Measurements from ENCODE around the gene TRAPPC5.

The TRAPPC5 gene

DNA sequence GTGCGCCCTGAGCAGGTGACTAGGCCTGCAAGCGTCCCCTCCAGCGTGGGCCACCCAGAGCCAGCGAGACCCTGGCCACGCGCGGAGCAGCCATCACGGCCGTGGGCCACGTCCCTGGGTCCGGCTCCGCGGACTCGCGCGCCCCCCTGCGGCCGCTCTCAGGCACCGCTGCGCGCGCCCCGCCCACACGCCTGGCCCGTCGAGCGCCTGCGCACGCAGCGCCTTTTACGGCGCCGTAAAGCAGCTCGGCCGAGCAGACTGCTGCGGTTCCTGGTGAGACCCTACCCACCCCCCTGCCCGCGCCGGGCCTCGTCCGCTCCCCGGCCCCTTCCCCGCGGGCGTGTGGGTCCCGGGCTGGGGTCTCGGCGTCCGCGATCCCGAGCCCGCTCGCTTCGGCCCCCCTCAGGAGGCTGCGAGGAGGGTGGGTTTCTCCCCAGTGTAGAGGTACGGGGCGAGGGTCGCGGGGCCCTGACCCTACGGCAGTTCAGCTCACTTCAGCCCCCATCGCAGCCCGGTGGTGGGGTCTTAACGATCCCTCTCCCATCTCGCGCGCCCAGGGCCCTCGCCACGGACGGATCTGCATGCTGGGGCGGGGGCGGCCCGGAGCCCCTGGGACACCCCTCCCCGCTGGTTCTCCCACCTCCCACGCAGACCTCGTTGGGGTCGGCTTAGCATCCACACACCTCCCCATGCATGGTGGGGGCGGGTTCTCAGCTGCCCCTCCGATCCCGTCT lies at the start of gene TRAPPC5:
TRAPPC5 (plus strand) TSS at position 228 of the 734 bp plus-strand sequence. CDS start 1,421 bp downstream, outside the sequence.
- H3K36me3 ChIP-seq (ENCODE audit: insufficient read depth, low read length), result no peaks in the 10 kb centered on the region; the same call in 1 of the 2 replicates
- peak within 1 kb of the TSS; percentile 80 for H3K9ac ChIP-seq (ENCODE audit: low read depth, low read length)
- H3K9me3 ChIP-seq (ENCODE audit: control insufficient read depth, insufficient read depth, low read length), result no peaks in the 10 kb centered on the region
- peaks cover 6% of the 10 kb centered on the region; the same call in 1 of the 2 replicates for H3K4me1 ChIP-seq (ENCODE audit: insufficient read depth, low read length)

DNA sequence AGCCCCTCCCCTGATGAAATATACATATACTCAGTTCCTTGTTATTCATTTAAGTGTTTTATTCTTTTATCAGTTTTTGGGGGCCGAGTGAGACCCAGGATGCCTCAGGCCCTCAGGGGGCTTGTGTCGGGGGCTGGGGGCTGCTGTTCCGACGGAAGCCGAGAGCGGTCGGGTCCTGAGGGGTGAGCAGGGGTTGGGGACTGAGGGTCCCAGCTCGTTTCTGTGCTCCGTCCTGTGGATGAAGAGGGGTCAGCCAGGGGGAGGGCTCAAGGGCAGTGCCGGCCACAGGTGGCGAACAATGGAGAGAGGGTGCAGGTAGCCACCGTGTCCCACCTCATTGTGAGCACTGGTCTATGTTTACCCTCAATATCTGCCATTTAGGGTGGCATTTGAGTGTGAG lies 49.1 kb upstream of the TRAPPC5 start:
- Histone ChIP-seq H3K9me3 (ENCODE audit: control insufficient read depth, insufficient read depth, low read length) (no peaks in the 10 kb centered on the region), H3K9ac (ENCODE audit: low read depth, low read length) (no peak overlapping the region), H3K4me1 (ENCODE audit: insufficient read depth, low read length) (peaks cover 6% of the 10 kb centered on the region), H3K36me3 (ENCODE audit: insufficient read depth, low read length) (no peaks in the 10 kb centered on the region)

DNA sequence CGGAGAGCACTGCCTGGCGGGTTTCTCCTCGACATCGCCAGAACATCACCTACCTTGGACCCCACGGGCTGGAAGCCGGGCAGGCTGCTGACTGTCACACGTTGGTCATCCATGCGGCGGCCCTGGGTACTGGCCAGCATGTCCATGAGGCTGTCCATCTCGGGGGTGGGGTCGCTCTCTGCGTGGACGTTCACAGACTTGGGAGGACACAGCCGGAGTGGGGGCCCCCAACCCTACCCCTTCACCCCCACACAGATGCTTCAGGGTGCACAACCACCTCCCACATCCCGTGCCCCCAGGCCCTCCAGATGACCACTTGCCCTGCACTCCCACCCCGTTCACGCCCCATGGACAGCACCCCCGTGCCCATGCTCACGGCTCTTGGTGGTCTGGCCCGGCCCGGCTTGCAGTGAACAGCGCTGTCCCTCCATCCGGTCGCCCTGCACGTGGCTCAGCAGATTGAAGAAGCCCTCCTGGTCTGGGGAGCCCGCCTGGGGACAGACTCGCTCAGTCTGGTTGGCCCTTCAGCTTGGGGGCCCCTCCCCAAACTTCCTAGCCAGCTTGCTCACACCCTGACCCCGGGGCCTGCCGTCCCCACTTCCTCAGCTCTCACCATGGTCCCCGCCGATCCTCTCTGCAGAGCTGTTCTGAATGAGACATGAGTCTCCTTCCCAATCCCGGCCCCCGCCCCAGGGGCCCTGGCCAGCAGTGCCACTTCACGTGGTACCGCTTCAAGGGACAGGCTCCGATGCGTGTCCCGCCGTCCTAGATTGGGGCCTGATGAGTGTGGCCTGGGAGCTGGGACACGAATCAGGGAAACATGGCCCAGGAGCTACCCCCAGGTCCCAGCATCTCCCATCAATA lies 48.1 kb upstream of the TRAPPC5 start:
- Histone ChIP-seq H3K9me3 (ENCODE audit: control insufficient read depth, insufficient read depth, low read length) (no peaks in the 10 kb centered on the region), H3K9ac (ENCODE audit: low read depth, low read length) (no peak overlapping the region), H3K36me3 (ENCODE audit: insufficient read depth, low read length) (no peaks in the 10 kb centered on the region), H3K4me1 (ENCODE audit: insufficient read depth, low read length) (peaks cover 6% of the 10 kb centered on the region)

DNA sequence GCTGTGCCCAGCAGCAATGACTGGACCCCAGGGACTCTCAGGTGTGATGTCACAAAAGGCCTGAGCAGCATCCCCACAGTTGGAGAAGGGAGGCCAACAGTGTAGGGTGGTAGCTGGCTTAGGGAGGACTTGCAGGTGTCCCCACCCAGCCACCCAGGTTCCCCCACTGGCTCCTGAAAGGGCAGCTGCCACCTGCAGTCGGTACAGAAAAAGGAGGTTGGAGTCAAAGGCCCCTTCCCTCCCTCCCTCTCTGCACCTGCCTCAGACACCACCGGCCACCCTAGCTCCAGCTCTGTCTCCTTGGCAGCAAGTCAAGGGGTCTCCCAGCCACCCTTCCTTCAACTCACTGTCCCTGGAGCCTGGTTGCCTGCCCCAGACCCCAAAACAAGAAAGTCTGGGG lies 46.9 kb upstream of the TRAPPC5 start, which contains the start of gene PCP2:
PCP2 (minus strand) TSS at position 22 of the 400 bp plus-strand sequence. CDS start 262 bp downstream, outside the sequence.
- H3K4me1 ChIP-seq (ENCODE audit: insufficient read depth, low read length), result no peaks in the 10 kb centered on the region; the same call in 1 of the 2 replicates
- H3K9ac ChIP-seq (ENCODE audit: low read depth, low read length), result no peak within 1 kb of the TSS
- H3K9me3 ChIP-seq (ENCODE audit: control insufficient read depth, insufficient read depth, low read length), result no peaks in the 10 kb centered on the region
- H3K36me3 ChIP-seq (ENCODE audit: insufficient read depth, low read length), result no peaks in the 10 kb centered on the region

DNA sequence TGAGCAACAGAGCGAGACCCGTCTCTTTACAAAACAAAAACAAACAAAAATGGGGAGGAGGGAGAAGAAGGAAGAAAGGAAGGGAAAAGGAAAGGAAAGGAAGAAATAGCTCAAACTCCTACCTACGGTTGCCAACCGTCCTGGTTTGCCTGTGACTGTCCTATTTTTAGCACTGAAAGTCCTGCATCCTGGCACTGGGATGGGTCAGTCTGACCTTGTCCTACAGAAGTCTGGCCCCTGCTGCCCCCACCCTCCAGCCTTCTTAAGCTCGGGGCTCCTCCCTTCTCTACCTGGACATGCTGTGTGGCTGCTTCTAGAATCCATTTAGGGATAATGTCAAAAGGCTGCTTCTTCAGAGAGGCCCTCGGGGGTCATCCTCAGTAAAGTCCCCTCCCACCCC lies 45.0 kb upstream of the TRAPPC5 start:
- no peak overlapping the region for H3K9ac ChIP-seq (ENCODE audit: low read depth, low read length)
- no peaks in the 10 kb centered on the region for H3K9me3 ChIP-seq (ENCODE audit: control insufficient read depth, insufficient read depth, low read length)
- no peaks in the 10 kb centered on the region for H3K36me3 ChIP-seq (ENCODE audit: insufficient read depth, low read length)
- no peaks in the 10 kb centered on the region; the same call in 1 of the 2 replicates for H3K4me1 ChIP-seq (ENCODE audit: insufficient read depth, low read length)

DNA sequence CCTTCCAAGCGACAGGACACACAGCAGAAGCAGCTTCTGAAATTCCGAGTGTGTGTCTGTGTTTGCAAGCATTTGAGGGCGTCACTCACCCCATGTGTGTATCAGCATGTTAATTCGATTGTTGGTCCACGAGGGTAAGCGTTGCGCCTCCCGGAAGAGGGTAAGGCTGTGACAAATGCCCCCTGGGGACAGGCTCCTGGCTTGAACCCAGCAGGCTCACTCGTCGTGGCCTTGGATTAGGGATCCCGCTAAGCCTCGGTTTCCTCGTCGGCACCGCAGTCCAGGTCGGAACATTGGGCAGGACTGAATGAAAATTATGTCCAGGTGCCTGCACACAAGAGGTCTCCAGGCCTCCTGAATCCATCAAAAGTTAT lies 44.3 kb upstream of the TRAPPC5 start:
- Histone ChIP-seq H3K4me1 (ENCODE audit: insufficient read depth, low read length) (no peaks in the 10 kb centered on the region; the same call in 1 of the 2 replicates), H3K9ac (ENCODE audit: low read depth, low read length) (peak overlapping the region; percentile 53; the same call in 1 of the 2 replicates), H3K36me3 (ENCODE audit: insufficient read depth, low read length) (no peaks in the 10 kb centered on the region), H3K9me3 (ENCODE audit: control insufficient read depth, insufficient read depth, low read length) (no peaks in the 10 kb centered on the region)

DNA sequence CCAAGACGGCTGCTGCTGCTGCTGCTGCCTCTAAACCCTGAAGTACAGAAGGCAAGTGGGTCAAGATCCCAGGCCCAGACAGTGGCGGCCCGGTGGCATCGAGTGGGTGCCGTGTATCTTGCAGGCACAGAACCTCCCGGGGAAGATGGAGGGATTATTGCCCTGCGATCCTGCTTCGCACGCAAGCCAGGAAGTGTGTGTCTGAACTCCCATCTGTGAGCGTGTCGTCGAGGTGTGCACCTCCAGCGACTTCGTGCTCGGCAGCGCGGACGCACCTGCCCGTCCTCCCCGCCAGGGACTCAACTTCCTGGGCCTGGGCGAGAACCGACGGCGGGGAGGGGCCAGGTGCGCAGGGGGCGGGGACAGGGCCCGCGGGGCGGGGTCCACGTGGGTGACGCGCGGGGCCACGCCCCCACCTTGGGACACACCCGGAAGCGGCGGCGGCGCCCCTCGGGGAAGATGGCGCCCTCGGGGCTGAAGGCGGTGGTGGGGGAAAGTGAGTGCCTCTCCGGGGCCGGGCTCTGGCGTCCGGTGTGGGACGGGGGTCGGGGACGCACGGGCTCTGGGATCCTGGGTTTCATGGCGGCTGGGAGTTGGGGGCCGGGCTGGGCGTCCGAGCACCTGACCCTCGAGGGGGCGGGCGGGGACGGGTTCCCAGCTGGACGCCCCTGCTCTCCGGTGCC lies 43.8 kb upstream of the TRAPPC5 start, which contains the start of gene STXBP2:
STXBP2 (plus strand) TSS at position 420 of the 683 bp plus-strand sequence; CDS start at position 460, 40 bp downstream.
- H3K9ac ChIP-seq (ENCODE audit: low read depth, low read length), result peak within 1 kb of the TSS; percentile 53; the same call in 1 of the 2 replicates
- H3K4me1 ChIP-seq (ENCODE audit: insufficient read depth, low read length), result no peaks in the 10 kb centered on the region; the same call in 1 of the 2 replicates
- no peaks in the 10 kb centered on the region for H3K36me3 ChIP-seq (ENCODE audit: insufficient read depth, low read length)
- no peaks in the 10 kb centered on the region for H3K9me3 ChIP-seq (ENCODE audit: control insufficient read depth, insufficient read depth, low read length)

DNA sequence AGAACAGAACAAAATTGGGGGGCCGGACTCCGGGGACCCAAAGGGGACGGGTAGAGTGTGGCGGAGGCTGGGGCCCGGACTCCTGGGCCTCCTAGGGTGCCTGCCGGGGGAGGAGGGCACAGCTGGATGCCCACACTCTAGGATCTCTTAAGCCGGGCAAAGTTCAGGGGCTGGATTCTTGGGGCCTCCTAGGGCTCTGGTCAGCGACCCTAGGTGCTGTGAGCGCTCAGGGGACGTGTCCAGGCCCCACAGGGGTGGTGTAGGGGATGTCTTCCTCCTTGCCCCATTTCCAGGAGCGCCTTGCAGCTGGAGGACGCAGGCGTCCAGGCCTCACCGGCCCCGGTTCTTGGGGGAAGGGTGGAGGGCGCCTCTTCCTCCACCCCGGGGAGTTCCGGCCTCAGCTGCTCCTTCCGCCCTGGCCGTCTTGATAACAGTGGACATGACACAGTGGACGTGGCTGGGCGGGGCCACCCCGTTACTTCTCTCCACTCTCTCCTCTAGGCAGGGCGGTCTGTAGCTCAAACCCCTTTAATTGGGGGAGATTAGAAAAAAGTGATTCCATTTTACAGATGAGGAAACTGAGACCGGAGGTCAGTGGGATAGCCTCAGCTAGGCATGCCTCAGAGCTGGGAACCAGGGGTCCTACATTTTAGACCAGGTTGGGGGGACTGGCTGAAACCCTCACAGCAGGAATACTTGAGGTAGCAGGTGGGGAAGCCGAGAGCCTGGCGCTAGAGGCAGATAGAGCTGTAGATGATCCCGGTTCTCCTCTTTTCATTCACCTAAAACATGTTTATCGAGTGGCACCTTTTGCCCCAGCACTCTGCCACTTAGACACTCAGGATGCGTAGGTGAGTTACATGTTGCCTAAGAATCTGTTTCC lies 43.0 kb upstream of the TRAPPC5 start:
- Histone ChIP-seq H3K36me3 (ENCODE audit: insufficient read depth, low read length) (no peaks in the 10 kb centered on the region), H3K9me3 (ENCODE audit: control insufficient read depth, insufficient read depth, low read length) (no peaks in the 10 kb centered on the region), H3K4me1 (ENCODE audit: insufficient read depth, low read length) (no peaks in the 10 kb centered on the region; the same call in 1 of the 2 replicates), H3K9ac (ENCODE audit: low read depth, low read length) (peak overlapping the region; percentile 53; the same call in 1 of the 2 replicates)

DNA sequence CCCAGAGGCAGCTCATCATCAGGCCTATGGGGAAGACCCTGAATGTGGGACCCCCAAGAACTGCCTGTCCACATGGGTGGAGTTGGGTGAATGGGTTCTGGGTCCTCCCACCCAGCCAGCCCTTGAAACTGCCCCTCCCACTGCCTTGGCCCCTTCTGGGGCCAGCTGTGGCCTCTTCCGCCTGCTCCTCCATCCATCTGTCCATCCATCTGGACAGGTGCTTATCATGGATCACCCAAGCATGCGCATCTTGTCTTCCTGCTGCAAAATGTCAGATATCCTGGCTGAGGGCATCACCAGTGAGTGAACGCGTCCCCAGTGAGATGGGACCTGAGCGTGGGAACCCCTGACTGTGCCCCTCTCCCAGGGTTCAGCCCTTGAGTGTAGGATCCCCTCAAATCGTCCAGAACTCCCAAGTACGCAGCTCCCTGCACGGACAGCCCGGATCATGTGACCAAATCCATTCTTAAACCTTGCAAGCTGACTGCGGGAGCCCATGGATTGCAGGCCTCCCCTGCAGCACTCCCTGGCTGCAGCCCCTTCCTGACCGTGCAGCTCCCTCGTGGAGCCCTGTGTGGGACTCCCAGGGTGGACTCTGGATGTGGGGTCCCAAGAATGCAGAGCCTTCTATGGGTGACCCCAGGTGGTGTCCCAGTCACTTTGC lies 41.7 kb upstream of the TRAPPC5 start:
- Histone ChIP-seq H3K36me3 (ENCODE audit: insufficient read depth, low read length) (no peaks in the 10 kb centered on the region), H3K9ac (ENCODE audit: low read depth, low read length) (no peak overlapping the region), H3K4me1 (ENCODE audit: insufficient read depth, low read length) (no peaks in the 10 kb centered on the region; the same call in 1 of the 2 replicates), H3K9me3 (ENCODE audit: control insufficient read depth, insufficient read depth, low read length) (no peaks in the 10 kb centered on the region)

DNA sequence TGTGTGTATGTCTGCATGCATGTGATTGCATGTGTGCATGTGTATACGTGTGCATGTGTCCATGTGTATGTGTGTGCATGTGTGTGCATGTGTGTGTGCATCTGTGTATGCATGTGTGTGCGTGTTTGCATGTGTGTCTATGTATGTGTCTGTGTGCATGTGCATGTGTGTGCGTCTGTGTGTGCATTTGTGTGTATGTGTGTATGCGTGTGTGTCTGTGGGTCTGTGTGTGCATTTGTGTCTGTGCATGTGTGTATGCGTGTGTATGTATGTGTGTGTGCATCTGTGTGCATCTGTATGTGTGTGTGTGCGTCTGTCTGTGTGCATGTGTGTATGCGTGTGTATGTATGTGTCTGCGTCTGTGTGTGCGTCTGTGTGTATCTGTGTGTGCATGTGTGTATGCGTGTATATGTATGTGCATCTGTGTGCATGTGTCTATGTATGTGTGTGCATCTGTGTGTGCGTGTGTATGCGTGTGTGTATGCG lies 40.7 kb upstream of the TRAPPC5 start:
- H3K9ac ChIP-seq (ENCODE audit: low read depth, low read length), result no peak overlapping the region

DNA sequence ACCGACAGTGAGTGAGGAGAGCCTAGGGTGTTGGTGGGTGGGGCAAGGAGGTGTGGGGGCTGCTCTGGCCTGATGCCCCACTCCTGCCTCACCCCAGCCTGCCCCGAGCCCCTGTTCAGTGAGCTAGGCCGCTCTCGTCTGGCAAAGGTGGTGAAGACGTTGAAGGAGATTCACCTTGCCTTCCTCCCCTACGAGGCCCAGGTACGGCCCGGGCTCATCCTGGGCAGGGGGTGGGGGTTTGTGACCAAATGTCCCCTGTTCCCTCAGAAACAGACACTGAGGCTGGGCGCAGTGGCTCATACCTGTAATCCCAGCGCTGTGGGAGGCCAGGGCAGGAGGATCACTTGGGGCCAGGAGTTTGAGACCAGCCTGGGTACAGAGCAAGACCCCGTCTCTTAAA lies 39.8 kb upstream of the TRAPPC5 start:
- no peaks in the 10 kb centered on the region for H3K9me3 ChIP-seq (ENCODE audit: control insufficient read depth, insufficient read depth, low read length)
- H3K9ac ChIP-seq (ENCODE audit: low read depth, low read length), result no peak overlapping the region
- H3K36me3 ChIP-seq (ENCODE audit: insufficient read depth, low read length), result no peaks in the 10 kb centered on the region
- H3K4me1 ChIP-seq (ENCODE audit: insufficient read depth, low read length), result no peaks in the 10 kb centered on the region; the same call in 1 of the 2 replicates

More for the DNA sequence above, 40.7 kb upstream of the TRAPPC5 start:
- H3K4me1 ChIP-seq (ENCODE audit: insufficient read depth, low read length), result no peaks in the 10 kb centered on the region; the same call in 1 of the 2 replicates
- no peaks in the 10 kb centered on the region for H3K36me3 ChIP-seq (ENCODE audit: insufficient read depth, low read length)
- H3K9me3 ChIP-seq (ENCODE audit: control insufficient read depth, insufficient read depth, low read length), result no peaks in the 10 kb centered on the region

DNA sequence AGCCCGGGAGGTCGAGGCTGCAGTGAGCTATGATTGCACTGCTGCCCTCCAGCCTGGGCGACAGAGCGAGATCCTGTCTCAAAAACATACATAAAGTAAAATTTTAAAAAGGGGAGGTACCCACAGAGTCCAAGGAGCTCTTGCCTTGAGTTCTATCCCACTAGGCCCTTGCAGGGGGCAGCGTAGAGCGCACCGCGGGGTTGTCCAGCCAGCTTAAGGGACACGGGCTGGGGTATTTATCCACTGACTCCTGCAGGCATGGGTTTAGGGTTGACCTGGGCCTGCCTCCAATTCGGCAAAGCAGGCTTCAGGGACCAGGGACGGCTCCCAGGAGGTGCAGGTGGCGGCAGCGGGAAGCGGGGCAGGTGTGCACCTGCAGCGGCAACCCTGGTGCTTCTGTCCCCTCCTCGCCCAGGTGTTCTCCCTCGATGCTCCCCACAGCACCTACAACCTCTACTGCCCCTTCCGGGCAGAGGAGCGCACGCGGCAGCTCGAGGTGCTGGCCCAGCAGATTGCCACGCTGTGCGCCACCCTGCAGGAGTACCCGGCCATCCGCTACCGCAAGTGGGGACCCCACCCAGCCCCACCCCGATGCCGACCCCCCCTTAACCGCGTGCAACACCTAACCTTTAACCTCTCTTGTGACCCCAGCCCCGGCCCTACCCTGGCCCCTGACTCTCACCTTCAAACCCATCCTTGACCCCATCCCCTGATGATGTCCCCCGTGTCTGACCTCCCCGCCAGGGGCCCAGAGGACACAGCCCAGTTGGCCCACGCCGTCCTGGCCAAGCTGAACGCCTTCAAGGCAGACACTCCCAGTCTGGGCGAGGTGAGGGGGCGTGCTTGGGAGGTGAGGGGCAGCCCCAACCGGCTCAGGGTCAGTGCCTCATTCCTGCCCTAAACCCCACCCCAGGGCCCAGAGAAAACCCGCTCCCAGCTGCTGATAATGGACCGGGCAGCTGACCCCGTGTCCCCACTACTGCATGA lies 39.0 kb upstream of the TRAPPC5 start:
- Histone ChIP-seq H3K9me3 (ENCODE audit: control insufficient read depth, insufficient read depth, low read length) (no peaks in the 10 kb centered on the region), H3K4me1 (ENCODE audit: insufficient read depth, low read length) (no peaks in the 10 kb centered on the region; the same call in 1 of the 2 replicates), H3K36me3 (ENCODE audit: insufficient read depth, low read length) (no peaks in the 10 kb centered on the region), H3K9ac (ENCODE audit: low read depth, low read length) (no peak overlapping the region)

Measured in ES-I3 (cell line).